Neutrophil (primary cell): ENCODE measurements around the gene PTK6.

Experiments
- H3K27ac ChIP-seq: fragments of 200-600 bp; sonication (generic); 2 replicates; pipeline ENCODE4 v1.5.1; 2016; ENCODE audit warnings: mild to moderate bottlenecking, moderate library complexity
- H3K27me3 ChIP-seq: fragments of 200-600 bp; sonication (generic); 2 replicates; pipeline ENCODE4 v1.6.0; 2016; ENCODE audit warnings: mild to moderate bottlenecking
- H3K36me3 ChIP-seq: fragments of 200-600 bp; sonication (generic); 2 replicates; pipeline ENCODE4 v1.5.1; 2017
- H3K4me1 ChIP-seq, 2 experiments: fragments of 200-600 bp in 1 of 2; sonication (generic) in 1 of 2; 1 replicate in 1 of 2; 2 replicates in 1 of 2; pipeline versions ENCODE4 v1.5.1 to v1.6.1; 2013 to 2016; ENCODE audit warnings: low read depth in 1 of 2, low read length in 1 of 2, mild to moderate bottlenecking in 1 of 2, moderate library complexity in 1 of 2; ENCODE audit not compliant: control insufficient read depth in 1 of 2, insufficient read depth in 1 of 2
- H3K4me3 ChIP-seq, 2 experiments: fragments of 200-600 bp in 1 of 2; sonication (generic) in 1 of 2; 1 replicate in 1 of 2; 2 replicates in 1 of 2; pipeline ENCODE4 v1.5.1; 2013 to 2016; ENCODE audit warnings: low read depth in 1 of 2, low read length in 1 of 2, mild to moderate bottlenecking in 1 of 2, moderate library complexity in 1 of 2
- H3K9me3 ChIP-seq: fragments of 200-600 bp; sonication (generic); 2 replicates; pipeline ENCODE4 v1.5.1; 2016
- CTCF ChIP-seq: fragments of 200-600 bp; sonication (generic); IDR thresholded peaks from 2 replicates; pipeline ENCODE4 v1.5.1; 2016; ENCODE audit warnings: antibody characterized with exemption

The PTK6 gene

DNA sequence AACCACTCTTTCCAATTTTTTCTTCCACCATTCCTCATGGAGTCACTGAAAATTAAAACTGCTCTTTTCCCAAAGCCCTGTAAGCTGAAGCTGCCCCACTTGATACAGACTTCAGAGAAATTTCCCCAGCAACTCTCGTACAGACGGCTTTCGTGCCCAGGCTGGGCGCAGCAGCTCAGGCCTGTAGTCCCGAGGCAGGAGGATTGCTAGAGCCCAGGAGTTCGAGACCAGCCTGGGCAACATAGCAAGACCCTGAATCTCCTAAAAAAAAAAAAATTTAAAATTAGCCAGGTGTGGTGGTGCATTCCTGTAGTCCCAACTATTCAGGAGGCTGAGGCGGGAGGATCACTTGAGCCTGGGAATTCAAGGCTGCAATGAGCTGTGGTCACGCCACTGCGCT is 10.0 kb downstream of the PTK6 start:
- peaks cover 40% of the 10 kb centered on the region for H3K27me3 ChIP-seq
- no peak overlapping the region for H3K4me3 ChIP-seq
- no peak for TF ChIP-seq CTCF
- H3K36me3 ChIP-seq: no peaks in the 10 kb centered on the region
- H3K27ac ChIP-seq: no peak overlapping the region
- H3K4me1 ChIP-seq: no peaks in the 10 kb centered on the region
- no peaks in the 10 kb centered on the region for H3K9me3 ChIP-seq

GRCh38 chr20:63525971-63526370 is 11.2 kb downstream of the PTK6 start:
- Histone ChIP-seq H3K4me1 (peaks cover 7 to 8% of the 10 kb centered on the region in 2 experiments), H3K27ac (no peak overlapping the region), H3K4me3 (no peak overlapping the region), H3K9me3 (no peaks in the 10 kb centered on the region), H3K36me3 (no peaks in the 10 kb centered on the region), H3K27me3 (peaks cover 47% of the 10 kb centered on the region)
- TF ChIP-seq CTCF: no peak

GRCh38 chr20:63525185-63525584 is 12.0 kb downstream of the PTK6 start:
- TF ChIP-seq CTCF: no peak
- no peak overlapping the region for H3K4me3 ChIP-seq
- H3K27ac ChIP-seq: no peak overlapping the region
- H3K9me3 ChIP-seq: no peaks in the 10 kb centered on the region
- no peaks in the 10 kb centered on the region for H3K36me3 ChIP-seq
- peaks cover 7 to 10% of the 10 kb centered on the region in 2 experiments for H3K4me1 ChIP-seq
- H3K27me3 ChIP-seq: peaks cover 52% of the 10 kb centered on the region

DNA sequence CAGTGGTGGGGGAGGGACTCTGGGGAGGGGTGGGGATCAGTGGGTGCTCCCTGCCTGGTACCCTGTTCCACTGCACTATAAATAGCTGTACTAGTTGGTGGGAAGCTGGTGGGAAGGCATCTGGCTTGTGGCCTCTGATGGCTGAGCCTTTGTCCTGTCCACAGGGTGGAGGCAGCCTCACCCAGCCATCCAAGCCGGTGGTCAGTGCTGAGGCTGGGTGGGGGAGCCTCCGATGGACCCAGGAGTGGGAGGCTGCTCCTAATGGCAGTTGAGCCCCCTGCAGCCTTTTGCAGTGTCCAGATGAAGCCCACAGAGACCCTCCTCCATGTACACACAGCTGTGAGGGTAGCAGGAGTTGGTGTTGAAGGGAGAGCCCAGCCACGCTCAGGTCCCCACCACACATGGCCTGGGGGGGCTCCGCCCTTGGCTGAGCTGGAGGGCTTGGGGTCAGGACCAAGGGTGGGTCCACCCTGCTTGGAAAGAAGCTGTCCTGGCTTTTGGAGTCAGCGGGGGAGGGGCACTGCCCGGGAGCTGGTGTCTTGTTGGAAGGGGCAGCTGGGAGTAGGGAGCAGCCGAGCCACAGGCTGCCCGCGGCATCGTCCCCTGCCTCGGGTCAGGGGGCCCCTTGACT is 14.1 kb downstream of the PTK6 start:
- Histone ChIP-seq H3K9me3 (no peaks in the 10 kb centered on the region), H3K27ac (no peak overlapping the region), H3K36me3 (no peaks in the 10 kb centered on the region), H3K4me3 (no peak overlapping the region), H3K4me1 (peaks cover 13 to 18% of the 10 kb centered on the region in 2 experiments), H3K27me3 (peaks cover 56% of the 10 kb centered on the region)
- TF ChIP-seq CTCF: no peak

DNA sequence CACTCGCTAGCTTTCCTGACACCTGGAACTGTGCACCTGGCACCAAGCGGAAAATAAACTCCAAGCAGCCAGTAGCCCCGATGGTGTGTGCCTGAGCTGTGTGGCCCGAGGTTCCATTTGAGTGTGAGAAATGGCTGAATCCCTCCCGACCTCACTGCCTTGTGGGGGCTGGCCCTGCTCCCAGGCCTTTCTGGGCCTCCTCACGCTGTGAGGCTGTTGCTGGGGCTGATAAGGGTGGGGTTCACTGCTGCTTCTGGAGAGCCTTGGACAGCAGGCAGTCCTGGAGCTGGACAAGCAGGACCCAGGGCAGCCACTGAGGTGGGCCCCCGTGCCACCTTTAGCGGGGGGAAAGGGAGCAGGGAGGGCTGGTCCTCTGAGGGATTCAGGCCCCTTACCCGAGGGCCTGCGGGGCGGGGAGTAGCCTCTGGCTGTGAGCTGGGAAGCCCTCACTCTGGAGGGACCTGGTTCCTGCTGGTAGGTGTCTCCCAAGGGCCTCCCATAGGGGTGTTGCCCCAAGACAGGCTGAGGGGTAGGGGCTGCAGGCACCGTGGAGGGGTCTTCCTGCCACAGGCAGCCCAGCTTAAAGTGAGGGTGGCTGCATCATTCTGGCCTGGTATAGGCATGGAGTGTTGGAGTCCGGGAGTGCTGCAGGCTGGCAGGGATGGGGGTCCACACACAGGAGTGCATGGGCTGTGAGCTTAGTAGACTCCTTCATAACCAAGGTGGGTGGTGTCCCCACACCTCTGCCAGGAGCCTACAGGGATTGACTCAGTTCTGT is 14.9 kb downstream of the PTK6 start:
- H3K36me3 ChIP-seq: no peaks in the 10 kb centered on the region
- H3K27ac ChIP-seq: no peak overlapping the region
- no peak for TF ChIP-seq CTCF
- H3K4me3 ChIP-seq: no peak overlapping the region
- peaks cover 13 to 18% of the 10 kb centered on the region in 2 experiments for H3K4me1 ChIP-seq
- no peaks in the 10 kb centered on the region for H3K9me3 ChIP-seq
- peaks cover 58% of the 10 kb centered on the region for H3K27me3 ChIP-seq
